GM18873 (cell line): ENCODE measurements around the gene RAB35.

Experiments
- ATAC-seq: cut with Tn5 transposase; IDR thresholded peaks from one replicate; pipeline ENCODE4 v1.9.1; 2021; ENCODE audit warnings: mild to moderate bottlenecking, moderate library complexity, moderate number of reproducible peaks; ENCODE audit not compliant: unreplicated experiment, low FRiP score

Gene RAB35

GRCh38 chr12:120109570-120110267 lies 6.8 kb downstream of the RAB35 start:
- ATAC-seq = no peak

DNA sequence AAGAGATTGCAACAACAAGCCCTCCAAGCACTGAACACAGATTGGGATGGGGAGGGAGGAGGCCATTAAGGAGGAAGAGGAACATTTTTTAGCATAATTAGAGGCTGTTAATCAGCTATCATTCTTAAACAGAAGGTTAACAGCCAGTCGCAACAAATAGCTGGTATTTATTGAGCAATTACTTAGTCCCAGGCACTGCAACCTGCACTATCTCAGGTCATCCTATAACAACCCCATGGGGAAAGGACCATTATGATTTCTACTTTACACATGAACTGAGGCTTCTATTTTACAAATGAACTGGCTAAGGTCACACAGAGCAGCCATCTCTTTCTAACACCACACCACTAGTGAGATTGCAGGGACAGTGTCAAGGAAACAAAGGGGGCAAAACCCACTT lies 10.4 kb downstream of the RAB35 start:
- ATAC-seq = no peak

- ATAC-seq = no peak
These were observed 13.2 kb downstream of the RAB35 start for GRCh38 chr12:120103371-120103770.

DNA sequence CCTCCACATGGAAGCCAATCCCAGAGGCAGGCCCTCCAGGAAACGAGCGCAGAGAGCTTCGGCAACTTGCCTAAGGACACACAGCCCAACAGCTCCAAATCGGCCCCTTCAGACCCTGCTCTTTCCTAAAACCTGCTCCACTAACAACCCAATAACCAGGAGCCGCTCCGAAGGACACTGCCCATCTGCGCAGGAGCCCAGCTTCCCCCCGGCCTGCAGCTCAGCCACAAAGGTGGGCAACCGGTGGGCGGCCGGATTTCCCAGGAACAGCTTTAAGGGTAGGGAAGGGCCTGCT lies 13.6 kb downstream of the RAB35 start:
- ATAC-seq = no peak

- ATAC-seq = no peak
These were observed 14.1 kb downstream of the RAB35 start for GRCh38 chr12:120102189-120103043.

DNA sequence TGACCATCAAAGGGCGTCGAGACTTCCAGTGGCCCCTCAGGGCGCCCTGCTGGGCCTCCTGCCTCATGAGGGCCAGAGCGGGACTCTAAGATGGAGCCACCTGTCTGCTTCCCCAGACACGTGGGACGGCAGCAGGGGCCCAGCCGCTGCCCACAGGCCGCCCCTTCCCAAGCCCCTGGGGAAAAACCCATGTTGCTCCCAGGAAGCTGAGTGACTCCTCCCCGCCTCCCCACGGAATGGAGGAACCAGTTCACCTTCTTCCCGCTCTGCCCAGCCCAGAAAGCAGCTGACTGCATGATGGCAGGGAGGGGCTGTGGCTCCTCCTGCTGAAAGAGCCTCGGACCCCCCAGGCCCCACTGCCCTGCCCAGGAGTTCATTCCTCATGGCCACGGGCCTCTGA lies 14.9 kb downstream of the RAB35 start:
- ATAC-seq = no peak

GRCh38 chr12:120101182-120101581 lies 15.4 kb downstream of the RAB35 start:
- ATAC-seq = no peak

GRCh38 chr12:120100630-120101029 lies 15.9 kb downstream of the RAB35 start:
- ATAC-seq = no peak

DNA sequence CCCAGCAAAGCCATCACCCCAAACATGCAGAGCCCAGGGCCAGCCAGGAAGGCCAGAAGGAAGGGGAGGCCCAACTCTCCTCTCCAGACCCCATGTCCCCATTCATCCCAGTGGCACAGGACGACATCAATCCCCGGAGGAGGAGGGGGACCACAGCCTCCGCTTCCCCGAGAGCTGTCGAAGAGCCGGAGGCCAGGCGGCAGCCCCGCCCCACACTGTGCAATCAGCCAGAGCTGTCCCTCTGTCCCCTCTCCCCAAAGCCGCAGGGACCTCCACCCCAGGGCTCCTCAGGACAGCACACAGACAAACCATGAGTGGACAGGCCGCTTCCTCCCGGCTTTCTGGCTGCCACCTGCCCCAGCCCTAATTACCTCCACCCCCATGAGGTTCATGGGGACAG lies 16.8 kb downstream of the RAB35 start:
- no peak for ATAC-seq

- ATAC-seq = no peak
These were observed 17.6 kb downstream of the RAB35 start for GRCh38 chr12:120098756-120099470.

GRCh38 chr12:120096671-120097202 lies 19.8 kb downstream of the RAB35 start:
- ATAC-seq = no peak

DNA sequence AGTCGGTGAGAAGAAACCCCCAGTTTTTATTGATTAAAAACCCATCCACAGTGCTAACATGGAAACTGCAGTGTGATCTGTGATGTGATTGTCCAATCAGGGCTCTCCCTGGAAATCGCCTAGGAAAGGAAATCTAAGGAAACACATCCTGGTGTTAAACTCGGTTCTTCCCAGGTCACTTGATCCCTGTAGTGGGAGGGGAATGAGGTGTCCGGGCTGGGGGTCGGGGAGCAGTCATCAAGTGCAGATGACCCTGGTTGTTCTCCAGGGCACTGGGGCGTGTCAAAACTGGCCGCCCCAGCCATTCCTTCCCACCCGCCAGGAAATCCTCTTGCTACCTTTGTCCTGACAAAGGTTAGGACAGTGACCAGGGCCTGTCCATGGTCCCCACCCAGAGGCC lies 20.8 kb downstream of the RAB35 start:
- no peak for ATAC-seq

- ATAC-seq = no peak
These were observed 21.2 kb downstream of the RAB35 start for GRCh38 chr12:120095331-120095730.

DNA sequence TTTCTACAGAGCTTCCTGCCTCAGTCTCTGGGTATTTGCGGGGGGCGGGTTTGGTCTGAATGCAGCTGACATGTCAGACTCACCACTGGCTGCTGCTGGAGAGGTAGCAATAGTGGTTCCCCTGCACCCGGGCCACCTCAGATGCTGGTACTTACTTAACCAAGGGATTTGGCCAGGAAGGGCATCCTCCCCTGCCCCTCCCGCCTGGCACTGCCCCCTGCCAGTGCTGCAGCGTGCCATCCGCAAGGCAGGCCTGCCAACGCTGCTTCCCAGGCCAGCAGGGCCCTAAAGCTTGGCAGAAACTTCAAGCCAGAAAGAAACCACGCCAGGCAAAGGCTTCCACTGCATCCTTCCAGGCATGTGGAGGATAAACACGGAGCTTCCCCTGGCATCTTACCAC lies 22.1 kb downstream of the RAB35 start:
- no peak for ATAC-seq

DNA sequence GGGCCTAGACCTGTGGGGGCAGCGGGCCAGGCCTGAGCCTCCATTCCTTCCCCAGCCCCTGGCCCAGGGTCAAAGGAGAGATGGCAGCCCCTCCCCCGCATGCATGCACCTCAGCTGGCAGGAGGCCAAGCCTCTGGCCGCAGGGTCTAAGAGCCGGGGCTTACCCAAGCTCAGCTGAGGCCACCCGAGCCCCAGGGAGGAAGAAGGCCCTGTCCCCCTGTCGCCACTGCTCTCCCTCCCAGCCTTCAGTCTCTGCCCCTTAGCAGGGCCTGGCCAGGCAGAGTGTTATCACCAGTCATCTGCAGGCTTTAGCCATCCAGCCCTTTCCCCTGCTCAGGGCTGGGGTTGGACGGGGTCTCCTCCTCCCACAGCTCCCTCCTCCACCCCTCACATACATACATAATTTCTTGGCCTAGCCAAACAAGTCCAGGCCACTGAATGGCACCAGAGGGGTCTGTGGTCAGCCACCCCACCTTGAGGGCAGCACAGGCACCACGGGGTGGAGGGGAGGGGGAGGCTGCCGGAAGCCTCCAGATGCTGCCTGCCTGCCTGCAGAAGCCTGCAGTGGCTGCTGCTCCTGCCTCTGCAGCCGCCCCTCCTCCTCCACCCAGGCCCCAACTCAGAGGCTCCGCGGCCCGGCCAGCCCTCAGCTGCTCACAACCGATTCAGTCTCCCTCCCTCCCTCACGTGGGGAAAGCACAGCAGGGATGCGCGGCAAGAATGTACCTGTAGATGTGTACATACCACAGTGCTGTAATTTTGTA lies 22.8 kb downstream of the RAB35 start:
- ATAC-seq = no peak

GRCh38 chr12:120093336-120093591 lies 23.3 kb downstream of the RAB35 start:
- ATAC-seq = no peak

GRCh38 chr12:120092551-120093335 lies 23.8 kb downstream of the RAB35 start:
- no peak for ATAC-seq

GRCh38 chr12:120091371-120092090 lies 25.0 kb downstream of the RAB35 start:
- ATAC-seq = no peak

DNA sequence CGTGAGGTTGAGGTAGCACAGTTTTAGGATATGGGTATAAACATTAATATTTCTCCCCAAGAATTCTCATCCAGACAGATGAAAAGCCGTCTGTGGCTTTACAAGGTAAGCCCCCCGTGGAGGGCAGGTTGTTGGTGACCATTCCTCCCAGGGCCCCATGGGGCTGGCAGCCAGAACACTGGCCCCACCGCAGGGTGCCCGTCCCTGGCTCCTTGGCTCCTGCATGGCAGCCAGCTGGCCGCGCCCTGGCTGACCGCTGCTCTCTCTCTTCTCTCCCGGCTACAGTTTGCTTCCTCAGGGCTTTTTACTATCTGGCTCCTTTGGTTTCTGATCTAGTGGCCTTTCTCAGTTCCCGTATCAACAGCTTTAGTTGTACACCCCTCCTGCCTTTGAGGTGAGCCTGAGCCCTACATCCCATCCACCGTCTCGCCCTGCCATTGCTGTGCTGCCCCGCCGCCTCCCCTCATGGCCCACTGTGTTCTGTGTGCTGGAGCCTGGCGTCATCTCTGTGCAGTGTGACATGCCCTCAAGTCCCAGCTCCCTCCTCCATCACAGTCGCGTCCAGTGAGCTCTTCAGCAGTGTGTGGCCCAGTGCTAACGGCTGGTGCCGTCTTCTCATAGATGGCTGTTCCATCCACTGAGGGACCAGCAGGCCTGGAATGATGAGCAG lies 25.8 kb downstream of the RAB35 start:
- no peak for ATAC-seq
